HG03378 (cell line): ENCODE data around the gene DBT.
"Not testable (repeated sequence)": the region's sequence is repeated elsewhere in the genome, so short reads cannot be mapped to it uniquely, and the experiment has no call there.

Experiments
- ATAC-seq: cut with Tn5 transposase; IDR thresholded peaks from one replicate; pipeline ENCODE4 v1.9.1; 2021; ENCODE audit warnings: mild to moderate bottlenecking, moderate library complexity; ENCODE audit not compliant: unreplicated experiment

Gene DBT

DNA sequence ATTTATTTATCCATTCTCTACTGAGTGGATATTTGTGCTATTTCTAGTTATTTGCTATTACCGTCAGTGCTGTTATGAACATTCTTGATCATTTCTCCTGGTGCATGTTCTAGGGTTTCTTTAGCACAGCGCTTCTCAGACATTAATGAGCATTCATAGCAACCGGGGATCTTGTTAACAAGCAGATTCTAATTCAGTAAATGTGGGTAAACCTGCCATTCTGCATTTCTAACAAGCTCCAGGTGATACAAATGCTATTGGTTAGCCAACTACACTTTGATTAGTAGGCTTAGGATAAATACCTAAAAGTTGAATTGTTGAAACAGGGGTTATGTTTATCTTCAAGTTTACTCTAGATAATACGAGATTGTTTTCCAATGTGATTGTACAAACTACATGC is 3.3 kb upstream of the DBT start:
- no peak for ATAC-seq

GRCh38 chr1:100250807-100251206 is 1.2 kb upstream of the DBT start:
- no peak for ATAC-seq

DNA sequence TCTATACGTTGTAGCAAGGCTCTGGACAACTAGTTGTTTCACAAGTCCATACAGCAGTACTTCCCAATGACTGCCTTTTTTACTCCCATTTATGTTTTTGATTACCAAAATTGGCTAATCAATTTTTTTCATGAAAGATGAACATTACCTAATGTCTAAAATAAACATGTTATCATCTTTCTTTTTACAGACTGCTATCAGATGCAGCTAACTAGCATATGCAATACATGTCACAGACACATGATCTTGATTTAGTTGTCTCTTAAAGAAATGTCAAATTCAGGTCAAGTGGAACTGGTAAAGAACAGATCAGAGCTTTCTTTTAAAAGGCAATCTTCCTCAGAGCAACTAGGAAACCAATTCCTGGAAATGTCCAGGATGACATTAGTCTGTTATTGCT is 630 bp upstream of the DBT start:
- ATAC-seq: no peak

DNA sequence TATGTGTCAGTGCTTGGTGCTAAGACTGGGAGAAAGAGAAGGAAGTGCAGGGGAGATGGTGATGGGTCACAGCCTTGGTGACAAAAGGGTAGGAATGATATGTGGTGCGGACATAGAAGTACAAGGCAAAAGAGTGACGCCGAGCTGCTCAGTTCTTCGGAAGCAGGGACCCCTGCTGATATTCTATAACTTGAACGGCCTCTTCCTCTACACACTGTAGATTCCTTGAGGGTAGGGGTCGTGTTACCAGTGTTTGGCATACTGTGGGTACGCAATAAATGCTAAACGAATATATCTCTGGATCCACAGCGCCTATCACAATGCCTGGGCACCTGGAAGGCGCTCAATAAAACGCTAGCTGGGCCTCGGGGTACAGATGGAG is 488 bp downstream of the DBT start:
- no peak for ATAC-seq

- ATAC-seq: no peak
Measured at GRCh38 chr1:100246738-100247137, 2.9 kb downstream of the DBT start.

GRCh38 chr1:100240631-100241030 is 9.0 kb downstream of the DBT start:
- ATAC-seq: no peak

- ATAC-seq: no peak
Measured at GRCh38 chr1:100239961-100240360, 9.7 kb downstream of the DBT start.

GRCh38 chr1:100237091-100237490 is 12.5 kb downstream of the DBT start:
- ATAC-seq: no peak

DNA sequence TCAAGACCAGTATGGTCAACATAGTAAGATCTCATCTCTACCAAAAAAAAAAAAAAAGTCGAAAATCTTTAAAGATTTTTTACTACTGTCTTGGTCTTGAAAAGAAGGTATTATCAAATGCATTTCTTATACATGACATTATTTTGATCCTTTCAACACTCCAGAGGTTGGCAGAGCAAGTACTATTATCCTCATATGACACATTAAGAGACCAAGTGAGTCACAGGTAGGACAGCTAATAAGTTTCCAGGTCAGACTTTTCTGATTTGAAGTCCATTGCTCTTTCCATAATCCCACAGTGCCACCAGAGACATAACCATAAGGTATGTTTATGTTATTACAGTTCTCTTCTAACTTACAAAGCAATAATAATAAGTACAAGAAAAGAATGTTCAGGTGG is 15.2 kb downstream of the DBT start:
- ATAC-seq: no peak

GRCh38 chr1:100233566-100233965 is 16.1 kb downstream of the DBT start:
- ATAC-seq: not testable (repeated sequence)

- ATAC-seq: no peak
Measured at GRCh38 chr1:100232156-100232555, 17.5 kb downstream of the DBT start.

GRCh38 chr1:100231721-100232120 is 17.9 kb downstream of the DBT start:
- ATAC-seq: no peak

GRCh38 chr1:100230765-100231164 is 18.9 kb downstream of the DBT start:
- ATAC-seq: no peak

- ATAC-seq: no peak
Measured at GRCh38 chr1:100229681-100230443, 19.8 kb downstream of the DBT start.

- no peak for ATAC-seq
Measured at GRCh38 chr1:100222428-100222827, 27.2 kb downstream of the DBT start.

GRCh38 chr1:100219883-100220282 is 29.8 kb downstream of the DBT start:
- no peak for ATAC-seq

DNA sequence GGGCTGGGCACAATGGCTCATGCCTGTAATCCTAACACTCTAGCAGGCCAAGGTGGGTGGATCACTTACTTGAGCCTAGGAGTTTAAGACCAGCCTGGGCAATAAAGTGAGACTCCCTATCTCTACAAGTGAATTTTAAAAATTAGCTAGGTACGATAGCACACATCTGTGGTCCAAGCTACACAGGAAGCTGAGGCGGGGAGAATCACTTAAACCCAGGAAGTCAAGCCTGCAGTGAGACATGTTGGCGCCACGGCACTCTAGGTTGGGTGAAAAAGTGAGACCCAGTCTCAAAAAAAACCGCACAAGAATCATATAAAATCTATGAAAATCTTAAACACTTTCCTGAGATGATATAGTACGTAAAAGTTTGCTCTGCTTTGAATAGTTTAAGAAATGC is 30.2 kb downstream of the DBT start:
- no peak for ATAC-seq

- no peak for ATAC-seq
Measured at GRCh38 chr1:100217834-100218233, 31.8 kb downstream of the DBT start.

GRCh38 chr1:100215101-100215500 is 34.5 kb downstream of the DBT start:
- ATAC-seq: no peak

DNA sequence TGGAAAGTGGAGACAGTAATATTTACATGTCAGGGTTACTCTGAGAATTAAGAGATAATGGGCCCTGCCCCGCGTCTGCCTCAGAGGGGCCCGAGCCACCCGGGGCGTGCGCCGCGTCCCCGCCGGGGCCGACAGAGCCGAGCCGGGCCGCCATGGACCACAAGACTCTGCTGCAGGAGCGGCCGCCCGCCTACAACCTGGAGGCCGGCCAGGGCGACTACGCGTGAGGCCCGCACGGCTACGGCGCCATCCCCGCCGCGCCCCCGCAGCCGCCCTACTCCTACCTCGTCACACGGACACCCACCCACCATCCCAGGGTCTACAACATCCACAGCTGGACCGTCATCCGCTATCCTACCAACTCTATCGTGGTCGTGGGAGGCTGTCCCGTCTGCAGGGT is 36.5 kb downstream of the DBT start:
- no peak for ATAC-seq

DNA sequence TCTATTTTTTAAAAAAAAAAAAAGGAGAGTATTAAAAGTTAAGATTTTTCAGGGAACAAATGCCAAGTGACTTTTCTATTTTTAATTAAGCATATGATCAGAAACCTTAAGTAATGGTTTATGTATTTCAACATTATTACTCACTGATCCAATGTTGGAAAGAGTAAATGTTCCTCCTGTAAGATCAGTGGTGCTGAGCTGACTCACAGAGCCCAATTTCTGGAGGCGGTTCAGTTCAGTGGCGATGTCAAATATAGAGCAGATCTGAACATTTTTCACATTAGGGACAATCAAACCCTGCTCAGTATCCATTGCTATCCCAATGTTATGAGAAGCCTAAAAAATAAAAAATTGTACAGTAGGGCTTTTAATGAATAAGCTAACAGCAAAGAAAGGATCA is 43.3 kb downstream of the DBT start:
- ATAC-seq: no peak

- not testable (repeated sequence) for ATAC-seq
Measured at GRCh38 chr1:100205593-100205992, 44.0 kb downstream of the DBT start.

DNA sequence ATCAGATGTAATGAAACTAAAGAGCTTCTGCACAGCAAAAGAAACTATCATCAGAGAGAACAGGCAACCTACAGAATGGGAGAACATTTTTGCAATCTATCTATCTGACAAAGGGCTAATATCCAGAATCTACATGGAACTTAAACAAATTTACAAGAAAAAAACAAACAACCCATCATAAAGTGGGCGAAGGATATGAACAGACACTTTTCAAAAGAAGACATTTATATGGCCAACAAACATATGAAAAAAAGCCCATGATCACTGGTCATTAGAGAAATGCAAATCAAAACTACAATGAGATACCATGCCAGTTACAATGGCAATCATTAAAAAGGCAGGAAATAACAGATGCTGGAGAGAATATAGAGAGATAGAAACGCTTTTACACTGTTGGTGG is 44.5 kb downstream of the DBT start:
- not testable (repeated sequence) for ATAC-seq
